NCI-H2171 treated with DMSO at 0.1 percent for 48 hours (cell line): ENCODE results near the gene WNT10A.

Experiments
- DNase-seq: peaks from one replicate; lab custom pipeline; 2025; lab: John Stamatoyannopoulos, UW

WNT10A gene

DNA sequence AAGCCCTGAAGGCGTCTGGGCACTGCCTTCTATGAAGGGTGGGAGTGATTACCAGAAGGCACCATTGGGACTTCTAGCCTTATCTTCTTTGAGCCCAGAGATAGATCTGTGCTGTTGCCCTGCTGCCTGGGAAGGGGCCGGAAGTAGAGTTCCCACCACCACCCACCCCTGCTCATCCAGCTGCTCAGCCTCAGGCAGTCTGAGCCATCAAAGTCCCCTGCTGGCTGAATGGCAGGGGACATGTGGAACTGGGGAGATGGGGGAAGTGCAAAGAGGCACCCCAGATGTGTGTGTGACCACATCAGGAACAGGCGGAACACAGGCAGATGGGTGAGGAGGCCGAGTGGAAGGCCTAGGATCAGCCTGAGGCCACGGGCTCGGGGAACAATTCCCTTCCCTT is 3.3 kb upstream of the WNT10A start:
- DNase-seq = no peak

DNA sequence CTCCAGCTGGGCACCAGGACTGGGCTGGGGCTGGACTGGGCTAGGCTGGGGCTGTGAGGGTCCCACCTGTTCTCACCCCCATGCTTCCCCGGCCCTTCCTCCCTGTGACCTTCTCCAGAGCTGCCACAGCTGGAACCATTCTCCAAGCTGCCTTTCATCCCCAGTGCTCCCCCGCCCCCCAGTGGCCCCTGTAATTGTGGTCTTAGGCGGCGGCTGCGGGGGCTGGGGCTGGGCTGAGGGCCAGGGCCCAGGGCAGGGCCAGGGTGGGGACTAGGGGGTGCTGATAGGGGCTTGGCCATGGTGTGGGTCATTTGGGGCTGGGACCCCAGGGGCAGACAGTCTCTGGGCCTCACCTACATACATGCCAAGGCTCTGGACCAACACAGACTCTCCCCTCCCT is 2.8 kb upstream of the WNT10A start:
- DNase-seq = no peak

DNA sequence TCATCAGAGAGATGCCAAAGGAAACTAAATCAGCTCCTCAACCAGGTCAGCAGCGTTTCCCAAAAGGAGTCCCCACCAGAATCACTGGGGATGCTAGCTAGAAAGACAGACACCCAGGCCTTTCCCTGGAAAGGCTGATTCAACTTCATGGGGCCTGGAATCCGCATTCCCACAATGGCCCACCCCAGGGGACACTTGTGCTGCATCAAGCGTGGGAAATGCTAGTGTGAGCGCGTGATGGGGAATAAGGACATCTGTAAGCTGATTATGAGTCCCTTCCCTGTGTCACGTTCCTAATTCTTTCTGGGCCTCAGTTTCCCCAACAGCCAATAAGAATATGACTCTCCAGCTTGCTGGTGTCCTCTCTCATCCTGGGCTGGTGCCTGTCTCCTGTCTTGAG is 2.2 kb upstream of the WNT10A start:
- DNase-seq = no peak

DNA sequence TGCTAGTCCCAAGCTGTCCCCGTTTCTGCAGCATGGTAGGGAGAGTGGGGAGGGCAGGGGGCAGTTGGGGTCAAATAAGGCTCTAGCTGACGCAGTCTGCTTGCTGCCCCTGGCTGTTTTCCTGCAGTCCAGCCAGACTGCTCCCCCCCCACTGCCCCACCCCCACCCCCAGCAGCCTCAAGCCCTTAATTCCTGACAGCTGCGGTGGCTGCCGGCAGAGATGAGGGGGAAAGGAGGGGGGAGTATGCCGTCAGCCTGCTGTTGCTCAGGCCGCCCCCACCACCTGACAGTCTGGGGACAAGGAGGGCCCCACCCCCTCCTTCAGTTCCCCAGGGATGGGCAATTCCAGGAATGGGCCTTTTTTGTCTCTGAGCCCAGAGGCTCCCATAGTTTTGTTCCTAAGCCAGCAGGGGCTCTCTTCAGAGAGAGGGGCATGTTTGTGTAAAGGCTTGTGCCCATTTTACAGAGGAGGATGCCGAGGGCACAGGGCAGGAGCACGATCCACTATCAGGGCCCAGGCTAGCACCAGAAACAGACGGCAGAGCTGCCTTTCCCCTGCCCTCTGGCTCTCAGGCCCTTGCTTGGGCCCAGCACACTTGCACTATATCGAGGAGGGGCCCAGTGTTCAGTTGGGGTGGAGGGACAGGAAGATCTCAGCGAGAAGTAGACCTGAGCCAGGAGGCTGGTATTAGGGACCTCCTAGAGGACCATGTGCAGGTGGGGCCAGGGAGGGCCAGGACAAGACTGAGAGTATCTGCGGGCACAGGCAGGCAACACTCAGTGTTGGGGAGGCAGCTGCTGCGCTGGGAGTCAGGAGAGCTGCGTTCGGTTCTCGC is 1.5 kb upstream of the WNT10A start:
- DNase-seq = peak; percentile 88

DNA sequence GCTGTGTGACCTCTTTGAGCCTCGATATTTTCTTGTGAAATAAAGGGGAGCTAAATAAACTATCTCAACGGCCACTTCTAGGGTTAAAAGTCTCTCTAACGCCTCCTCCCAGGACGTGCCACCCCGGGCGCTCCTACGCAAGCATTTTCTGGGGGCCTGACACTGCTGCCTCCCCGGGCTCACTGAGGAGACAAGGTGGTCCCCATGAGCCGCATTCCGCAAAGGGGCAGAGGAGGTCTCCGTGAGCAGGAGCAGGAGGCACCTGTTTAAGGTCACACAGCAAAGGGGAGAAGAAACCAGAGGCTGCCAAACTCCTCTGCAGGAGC is 913 bp upstream of the WNT10A start:
- no peak for DNase-seq

DNA sequence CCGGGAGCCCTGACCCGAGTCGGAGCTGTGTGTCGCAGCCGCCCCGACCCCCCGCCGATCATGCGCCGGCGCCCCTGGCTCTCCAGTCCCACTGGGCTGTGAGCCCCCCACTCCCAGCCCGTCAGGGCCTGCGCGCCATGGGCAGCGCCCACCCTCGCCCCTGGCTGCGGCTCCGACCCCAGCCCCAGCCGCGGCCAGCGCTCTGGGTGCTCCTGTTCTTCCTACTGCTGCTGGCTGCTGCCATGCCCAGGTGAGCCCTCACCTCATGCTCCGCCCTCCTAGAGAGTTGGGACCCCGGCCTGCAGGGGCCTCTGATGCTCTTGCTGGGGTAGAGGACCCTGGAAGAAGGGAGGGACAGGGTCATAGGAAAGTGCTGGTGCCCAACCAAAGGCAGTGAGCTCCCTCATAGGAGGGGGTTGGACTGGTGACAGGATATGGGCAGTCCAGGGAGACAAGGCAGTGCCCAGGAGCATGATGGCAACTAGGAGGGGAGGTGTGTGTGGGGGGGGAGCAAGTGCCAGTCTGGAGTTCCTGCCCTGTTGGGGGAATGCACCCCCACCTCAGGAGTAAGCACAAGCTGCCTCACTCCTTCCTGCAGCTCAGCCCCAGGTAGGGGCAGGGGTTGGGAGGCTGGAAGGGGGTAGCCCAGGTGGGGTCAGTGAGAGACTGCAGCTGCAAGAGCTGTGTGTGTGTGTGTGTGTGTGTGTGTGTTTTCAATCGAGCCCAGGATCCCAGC is 375 bp downstream of the WNT10A start:
- DNase-seq = no peak

DNA sequence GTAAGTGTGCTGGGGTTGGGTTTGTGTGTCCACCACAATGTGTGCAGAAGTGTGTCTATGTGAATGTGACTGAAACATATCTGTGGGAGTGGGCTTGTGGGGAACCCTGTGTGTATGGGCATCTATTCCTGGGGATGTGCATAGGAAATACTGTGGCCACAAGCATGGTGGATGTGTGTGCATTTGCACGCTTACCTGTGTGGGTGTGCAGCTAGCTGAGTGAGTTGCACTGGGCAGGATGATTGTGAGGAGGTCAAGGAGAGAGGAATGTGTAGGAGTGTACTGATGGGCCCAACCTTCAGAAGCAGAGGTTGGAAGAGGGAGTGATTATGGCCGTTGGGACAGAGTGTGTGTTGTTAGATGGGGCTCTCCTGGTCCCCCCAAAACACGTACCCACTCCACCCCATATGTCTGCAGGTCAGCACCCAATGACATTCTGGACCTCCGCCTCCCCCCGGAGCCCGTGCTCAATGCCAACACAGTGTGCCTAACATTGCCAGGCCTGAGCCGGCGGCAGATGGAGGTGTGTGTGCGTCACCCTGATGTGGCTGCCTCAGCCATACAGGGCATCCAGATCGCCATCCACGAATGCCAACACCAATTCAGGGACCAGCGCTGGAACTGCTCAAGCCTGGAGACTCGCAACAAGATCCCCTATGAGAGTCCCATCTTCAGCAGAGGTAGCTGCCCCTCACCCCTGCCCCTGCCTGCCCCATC is 1.2 kb downstream of the WNT10A start:
- DNase-seq = no peak

DNA sequence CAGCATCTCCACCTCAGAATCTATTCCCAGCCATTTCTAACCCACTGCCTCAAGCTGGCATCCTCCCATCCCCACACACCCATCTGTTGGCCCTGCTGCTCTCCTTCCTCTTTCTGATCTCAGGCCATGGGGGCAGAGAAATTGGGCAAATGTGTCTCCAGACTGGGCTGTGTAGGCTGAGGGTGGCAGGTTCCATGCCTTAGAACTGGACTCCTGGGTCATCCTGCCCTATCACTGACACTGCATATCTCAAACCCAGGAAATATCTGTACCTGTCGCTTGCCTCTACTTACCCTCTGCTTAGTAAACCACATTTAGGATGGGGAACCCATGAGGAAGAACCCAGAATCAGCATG is 1.8 kb downstream of the WNT10A start:
- DNase-seq = peak; percentile 32

DNA sequence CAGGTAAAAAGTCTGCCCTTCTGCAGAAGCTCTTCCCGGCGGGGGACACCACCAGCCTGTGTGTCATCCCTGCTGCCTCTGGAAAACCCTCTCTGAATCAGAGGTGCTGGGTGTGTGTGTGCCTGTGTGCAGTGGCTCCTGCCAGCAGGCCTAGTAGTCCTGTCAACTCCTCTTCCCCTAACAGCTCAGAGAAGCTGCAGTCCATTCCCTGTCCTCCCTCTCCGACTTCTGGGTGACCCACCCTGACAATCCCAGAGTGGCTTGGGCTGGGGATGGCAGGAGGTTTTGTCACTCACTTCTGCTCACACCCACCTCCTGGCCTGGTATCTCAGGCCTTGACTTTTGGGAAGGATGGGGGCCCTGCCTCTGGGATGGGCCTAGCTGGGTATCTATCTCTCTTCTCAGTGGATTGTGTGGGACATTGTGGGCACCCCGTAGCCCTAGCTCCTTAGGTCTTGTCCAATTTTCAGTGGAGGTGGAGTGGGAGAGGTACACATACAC is 2.3 kb downstream of the WNT10A start:
- no peak for DNase-seq

GRCh38 chr2:218883491-218884490 is 3.1 kb downstream of the WNT10A start:
- peak; percentile 61 for DNase-seq

- no peak for DNase-seq
Measured at GRCh38 chr2:218884519-218884918, 3.9 kb downstream of the WNT10A start.

DNA sequence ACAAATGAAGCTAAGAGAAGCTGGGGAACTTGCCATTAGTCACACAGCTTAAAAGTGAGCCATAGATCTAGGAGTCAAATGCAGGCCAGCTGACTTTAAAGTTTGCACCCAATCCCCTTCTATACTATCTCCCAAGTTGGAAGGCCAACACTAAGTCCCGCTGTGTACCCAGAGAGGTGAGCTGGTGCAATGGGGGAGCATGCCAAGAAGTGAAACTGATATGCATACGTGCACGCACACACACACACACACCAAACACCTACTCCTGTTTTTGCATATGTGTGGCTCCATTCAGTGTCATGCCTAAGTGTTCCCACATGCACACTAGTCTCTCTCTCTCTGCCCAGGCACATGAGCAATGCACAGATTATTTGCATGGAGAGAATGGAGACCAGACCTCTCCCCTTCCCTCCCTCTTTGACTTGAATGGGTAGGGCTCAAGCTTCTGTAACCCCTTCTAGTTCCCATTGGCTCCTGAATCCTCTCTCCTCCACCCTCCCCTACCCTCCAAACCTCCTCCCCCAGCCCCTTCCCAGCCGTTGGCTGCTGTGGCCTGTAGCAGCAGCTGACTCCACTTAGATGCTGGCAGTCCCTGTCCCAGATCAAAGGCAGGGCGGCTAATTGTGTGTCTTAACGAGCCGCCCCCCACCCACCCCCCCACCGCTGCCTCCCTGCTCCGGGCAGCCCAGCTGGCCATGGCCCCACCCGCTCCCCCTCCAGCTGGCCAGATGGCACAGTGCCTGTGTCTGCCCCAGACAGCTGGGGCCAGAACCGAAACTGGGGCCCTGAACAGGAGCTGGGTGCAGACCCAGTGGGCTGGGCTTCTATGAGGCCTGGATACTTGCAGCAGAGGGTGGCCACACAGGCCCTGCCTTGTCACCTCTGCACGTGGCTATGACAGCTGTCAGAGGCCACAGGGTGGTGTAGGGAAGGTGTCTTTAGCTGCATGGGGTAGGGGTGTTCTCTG is 5.6 kb downstream of the WNT10A start:
- peak; percentile 82 for DNase-seq

- no peak for DNase-seq
Measured at GRCh38 chr2:218887079-218887478, 6.4 kb downstream of the WNT10A start.

GRCh38 chr2:218888341-218888740 is 7.7 kb downstream of the WNT10A start:
- DNase-seq = no peak

DNA sequence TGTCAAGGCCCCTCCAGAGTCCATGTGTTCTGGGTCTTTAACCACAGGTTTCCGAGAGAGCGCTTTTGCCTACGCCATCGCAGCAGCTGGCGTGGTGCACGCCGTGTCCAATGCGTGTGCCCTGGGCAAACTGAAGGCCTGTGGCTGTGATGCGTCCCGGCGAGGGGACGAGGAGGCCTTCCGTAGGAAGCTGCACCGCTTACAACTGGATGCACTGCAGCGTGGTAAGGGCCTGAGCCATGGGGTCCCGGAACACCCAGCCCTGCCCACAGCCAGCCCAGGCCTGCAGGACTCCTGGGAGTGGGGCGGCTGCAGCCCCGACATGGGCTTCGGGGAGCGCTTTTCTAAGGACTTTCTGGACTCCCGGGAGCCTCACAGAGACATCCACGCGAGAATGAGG is 9.3 kb downstream of the WNT10A start:
- no peak for DNase-seq

DNA sequence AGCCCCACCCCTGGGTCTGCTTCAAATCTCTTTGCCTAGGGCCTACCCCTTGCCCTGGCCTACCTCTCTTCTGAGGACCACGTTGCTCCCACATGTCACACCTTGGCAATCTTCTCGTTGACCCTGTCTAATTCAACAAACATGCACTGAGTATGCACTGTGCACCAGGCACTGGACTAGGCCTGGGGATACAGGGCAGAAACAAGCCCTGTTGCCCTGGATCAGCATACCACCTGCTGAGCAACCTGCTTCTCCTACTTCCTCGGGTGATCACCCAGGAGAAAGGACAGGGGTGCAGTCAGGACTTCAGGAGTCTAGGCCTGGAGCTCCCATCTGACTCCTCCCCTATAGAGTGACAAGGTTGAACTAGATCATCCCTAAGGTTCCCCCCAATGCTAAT is 9.7 kb downstream of the WNT10A start:
- no peak for DNase-seq

DNA sequence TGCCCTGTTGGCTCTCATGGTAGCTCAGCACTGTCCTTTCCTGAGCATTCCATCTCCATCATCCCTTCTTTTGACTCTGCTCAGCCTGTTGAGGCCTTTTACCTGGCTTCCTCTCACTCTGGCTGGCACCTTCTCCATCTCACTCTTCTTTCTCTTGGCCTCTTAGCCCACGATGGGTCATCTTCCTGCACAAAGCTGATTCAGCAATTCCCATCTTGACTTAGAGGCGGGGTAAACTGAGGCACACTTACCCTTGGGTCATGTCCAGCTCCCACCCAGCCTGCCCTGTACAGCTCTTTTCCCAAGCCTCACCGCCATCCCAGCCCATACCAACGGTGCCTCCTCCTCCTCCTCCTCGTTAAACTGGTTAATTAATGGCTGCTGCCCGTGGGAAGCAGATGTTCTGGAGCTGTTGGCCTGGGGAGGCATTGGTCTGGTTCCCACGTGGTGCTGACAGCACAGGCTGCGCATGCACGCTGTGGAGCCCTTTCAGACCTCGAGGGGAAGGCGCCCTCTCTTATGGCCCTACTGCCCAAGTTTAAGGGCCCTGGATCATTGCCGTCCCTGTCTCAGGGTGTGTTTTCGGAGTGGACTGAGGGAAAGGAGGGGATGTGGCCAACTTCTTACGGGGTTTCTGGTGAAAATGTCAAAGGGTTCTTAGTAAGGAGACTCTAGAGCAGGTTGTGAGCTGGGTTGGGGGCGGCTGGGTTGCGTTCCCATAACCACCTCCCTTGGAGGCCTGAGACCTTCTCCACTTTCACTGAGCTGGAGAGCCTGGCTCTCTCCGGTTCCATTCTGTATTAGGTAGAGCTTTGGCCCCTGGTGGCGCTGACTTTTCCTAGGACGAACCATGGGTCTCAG is 10.9 kb downstream of the WNT10A start:
- no peak for DNase-seq

GRCh38 chr2:218892693-218893348 is 12.2 kb downstream of the WNT10A start:
- peak; percentile 82 for DNase-seq
